ENCODE results near the gene DLG5.

DLG5 gene

DNA sequence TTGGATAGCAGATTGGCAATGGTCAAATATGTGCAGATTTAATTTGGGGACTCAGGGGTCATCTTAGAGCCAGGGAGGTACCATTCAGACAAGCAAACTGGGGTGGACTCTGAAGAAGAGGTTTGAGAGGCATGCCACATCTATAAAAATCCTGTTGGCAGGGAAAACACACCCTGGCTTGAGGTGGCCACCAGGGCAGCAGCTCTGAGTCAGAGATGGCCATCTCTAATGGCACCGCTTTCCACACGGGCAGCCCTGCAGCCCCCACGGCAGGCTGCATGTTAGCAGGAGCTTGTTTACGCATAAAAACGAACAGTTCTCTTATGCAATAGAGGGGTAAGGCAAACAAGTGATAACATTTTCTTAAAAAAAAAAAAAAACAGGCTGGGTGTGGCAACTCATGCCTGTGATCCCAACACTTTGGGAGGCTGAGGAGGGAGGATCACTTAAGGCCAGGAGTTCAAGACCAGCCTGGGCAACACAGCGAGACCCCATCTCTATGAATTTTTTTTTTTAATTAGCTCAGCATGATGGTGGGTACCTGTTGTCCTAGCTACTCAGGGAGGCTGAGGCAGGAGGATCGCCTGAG is 14.9 kb downstream of the DLG5 start:
- no peak for DNase-seq

DNA sequence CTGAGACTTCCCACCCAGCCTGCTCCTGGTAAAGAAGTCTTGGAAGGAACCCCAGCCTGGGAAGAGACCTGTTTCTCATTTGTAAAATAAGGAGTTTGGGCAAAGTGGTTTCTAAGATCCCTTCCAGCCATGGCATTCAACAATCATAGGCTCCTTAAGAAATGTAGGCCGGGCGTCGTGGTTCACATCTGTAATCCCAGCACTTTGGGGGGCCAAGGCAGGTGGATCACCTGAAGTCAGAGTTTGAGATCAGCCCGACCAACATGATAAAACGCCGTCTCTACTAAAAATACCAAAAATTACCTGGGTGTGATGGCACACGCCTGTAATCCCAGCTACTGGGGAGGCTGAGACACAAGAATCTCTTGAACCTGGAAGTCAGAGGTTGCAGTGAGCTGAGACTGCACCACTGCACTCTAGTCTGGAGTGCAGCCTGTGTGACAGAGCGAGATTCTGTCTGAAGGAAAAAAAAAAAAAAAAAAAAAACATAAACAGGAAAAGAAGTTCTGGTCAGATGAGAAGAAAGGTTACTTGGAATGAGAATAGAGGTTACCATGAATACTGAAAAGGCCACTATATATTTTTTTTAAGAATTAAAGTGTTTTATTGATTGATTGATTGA is 15.9 kb downstream of the DLG5 start:
- no peak for DNase-seq

GRCh38 chr10:77909749-77910375 is 16.7 kb downstream of the DLG5 start:
- no peak for DNase-seq

DNA sequence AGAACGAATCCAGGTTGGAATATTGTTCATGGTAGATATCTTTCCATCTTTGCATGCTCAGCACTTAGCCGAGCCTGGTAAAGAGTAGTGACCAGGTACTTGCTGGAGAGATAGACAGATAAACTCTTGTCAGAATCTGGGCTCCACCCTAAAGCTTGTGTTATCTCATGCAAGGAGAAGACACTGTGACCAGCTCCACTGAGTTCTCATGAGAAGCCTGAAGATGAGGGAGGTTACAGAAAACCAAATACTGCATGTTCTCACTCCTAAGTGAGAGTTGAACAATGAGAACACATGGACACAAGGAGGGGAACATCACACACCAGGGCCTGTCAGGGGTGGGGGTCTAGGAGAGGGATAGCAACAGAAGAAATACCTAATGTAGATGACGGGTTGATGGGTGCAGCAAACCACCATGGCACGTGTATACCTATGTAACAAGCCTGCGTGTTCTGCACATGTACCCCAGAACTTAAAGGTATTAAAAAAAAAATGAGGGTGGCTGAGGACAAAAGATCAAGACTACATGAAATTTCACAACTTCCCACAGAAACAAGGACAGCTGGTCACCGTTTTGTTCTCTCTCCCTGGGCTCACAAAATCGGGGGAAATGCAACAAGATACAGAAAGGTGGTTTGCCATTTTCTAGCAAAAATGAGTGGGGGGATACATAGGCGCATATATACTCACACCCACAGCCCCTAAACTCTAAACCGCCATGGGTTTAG is 17.4 kb downstream of the DLG5 start:
- DNase-seq: no peak

DNA sequence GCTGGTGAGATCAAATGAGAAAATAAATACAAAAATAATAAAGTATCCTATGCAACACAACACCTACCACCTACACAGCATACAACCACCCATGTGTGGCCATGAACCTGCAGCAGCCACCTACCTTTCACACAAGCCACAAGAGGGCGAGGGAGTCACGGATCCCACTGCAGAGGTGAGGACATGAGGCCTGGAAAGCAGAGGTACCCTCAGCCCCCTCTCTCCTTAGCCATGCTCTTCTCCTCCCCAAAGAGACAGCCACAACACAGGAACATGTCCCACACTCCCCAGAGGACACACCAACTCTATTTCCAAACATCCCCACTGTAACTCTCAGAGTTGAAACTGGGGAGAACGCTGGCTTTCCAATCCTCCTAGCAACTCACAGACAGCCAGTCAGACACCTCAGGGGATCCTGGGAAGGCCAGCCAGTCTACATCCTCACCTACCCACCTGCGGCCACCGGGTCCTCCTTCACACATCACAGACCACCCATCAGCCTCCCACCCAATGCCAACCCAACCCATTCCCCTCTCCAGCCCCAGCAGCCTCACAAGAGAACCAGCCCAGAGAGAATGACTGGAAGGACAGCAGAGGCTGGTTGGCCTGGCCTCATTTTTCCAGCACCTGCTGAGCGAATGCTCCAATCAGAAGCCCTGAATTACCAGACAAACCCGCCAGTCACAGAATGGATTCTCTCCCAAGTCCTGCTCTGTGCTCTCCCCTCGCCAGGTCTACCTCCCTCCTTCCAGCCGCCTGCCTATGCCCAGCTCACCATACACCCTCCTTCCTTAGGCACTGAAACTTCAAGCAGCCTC is 18.4 kb downstream of the DLG5 start:
- DNase-seq: no peak

GRCh38 chr10:77907462-77907861 is 19.1 kb downstream of the DLG5 start:
- DNase-seq: no peak

GRCh38 chr10:77906951-77907421 is 19.6 kb downstream of the DLG5 start:
- no peak for DNase-seq

- DNase-seq: no peak
Measured at GRCh38 chr10:77905781-77906180, 20.8 kb downstream of the DLG5 start.

GRCh38 chr10:77905086-77905748 is 21.3 kb downstream of the DLG5 start:
- DNase-seq: no peak

DNA sequence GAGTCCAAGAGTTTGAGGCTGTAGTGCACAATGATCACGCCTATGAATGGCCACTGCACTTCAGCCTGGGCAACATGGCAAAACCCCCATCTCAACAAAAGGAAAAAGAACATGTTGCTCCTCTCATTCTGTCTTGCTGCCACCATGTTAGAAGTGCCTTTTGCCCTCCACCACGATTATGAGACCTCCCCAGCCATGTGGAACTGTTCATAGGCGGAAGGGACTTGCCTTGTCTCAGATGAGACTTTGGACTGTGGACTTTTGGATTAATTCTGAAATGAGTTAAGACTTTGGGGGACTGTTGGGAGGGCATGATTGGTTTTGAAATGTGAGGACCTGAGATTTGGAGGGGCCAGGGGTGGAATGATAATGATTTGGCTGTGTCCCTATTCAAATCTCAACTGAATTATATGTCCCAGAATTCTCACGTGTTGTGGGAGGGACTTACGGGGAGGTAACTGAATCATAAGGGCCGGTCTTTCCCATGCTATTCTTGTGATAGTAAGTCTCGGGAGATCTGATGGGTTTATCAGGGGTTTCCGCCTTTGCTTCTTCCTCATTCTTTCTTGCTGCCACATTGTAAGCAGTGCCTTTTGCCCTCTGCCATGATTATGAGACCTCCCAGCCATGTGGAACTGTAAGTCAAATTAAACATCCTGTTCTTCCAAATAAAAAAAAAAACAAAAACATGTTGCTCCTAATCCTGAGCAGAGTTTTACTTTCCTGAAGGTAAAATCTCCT is 22.3 kb downstream of the DLG5 start:
- DNase-seq: no peak

DNA sequence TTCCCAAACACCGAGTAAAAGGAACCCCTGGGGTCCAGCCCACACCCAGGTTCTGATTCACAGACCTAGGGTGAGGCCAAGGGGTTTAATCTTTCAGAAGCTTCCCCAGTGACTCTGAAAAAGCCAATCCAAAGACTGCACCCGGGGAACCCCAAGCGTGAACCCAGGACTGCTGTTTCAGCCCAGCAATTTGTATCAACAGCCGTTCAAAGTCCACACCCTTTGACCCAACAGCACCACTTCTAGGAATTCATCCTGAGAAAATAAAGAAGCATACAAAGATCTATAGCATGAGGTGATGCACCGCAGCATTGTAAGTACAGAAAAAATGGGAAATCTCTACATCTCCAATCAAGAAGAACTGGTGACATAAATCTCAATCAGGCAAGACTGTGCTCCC is 24.4 kb downstream of the DLG5 start:
- no peak for DNase-seq

- DNase-seq: no peak
Measured at GRCh38 chr10:77901743-77902142, 24.8 kb downstream of the DLG5 start.

DNA sequence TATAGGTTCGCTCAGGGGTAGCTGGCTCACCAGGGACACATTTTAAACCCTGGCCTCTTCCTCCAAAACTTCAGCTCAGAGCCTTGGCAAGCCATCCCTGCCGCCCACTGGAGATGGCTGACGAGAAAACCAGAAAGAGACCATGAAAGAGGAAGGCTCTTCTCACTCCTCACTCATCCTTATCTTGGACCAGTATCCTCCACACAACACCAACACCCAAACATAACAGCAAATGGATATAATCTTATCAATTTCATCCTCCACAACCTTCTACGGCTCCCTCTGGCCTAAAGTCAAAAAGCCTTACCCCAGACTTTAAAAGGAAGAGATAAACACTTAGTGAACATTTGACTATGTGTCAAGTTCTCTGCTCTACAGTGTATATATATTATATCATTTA is 26.9 kb downstream of the DLG5 start:
- DNase-seq: no peak

DNA sequence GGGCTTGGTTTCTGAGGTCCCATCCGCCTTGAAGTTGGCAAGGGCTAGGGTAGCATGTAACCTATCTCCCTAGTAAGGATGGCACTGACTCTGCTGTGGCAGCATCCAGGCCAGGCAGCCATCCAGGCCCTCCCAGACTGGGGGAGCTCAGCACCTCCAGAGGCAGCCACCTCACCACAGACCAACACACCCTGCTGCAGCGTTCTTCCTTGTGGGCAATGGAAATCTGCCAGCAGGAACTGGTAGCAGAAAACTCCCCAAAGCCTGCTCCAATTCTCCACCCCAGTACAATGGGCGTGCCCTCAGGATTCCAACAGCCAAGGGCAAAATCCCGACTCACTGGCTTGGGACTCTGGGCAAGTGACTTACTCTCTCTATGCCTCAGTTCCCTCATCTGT is 27.5 kb downstream of the DLG5 start:
- no peak for DNase-seq

DNA sequence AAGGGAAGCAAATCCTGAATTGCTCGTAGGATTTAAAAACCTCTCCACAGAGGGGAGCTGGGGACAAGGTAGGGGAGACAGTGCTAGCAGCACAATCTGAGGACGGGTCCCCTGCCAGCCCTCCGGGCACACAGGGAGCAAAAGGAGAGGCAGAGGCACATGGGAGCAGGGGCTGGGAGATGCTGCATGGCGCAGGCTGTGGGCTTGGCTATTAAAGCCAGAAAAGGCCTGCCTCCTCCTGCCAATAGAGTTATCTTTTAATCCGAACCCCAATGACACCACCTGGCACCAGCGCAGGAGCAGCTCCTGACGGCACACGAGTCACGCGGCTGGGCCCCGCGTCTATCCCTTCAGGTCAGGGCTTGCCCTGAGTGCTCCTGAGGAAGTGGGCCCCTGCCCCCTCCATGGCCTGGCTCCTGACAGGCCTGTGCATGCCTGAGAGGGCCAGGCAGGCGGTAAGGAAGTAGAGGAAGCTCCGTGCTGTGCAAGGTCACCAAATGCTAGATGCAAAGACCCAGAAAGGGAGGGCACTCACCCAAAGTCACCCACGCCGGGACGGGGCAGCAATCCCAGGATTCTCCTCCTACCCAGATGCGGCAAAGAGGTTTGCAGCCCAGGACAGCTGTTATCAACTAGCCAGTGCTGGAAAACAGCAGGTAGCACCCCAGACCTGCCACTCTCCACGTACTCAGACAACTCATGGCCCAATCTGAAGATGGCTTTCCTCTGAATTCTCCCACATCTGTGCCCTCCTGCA is 28.1 kb downstream of the DLG5 start:
- DNase-seq: no peak

DNA sequence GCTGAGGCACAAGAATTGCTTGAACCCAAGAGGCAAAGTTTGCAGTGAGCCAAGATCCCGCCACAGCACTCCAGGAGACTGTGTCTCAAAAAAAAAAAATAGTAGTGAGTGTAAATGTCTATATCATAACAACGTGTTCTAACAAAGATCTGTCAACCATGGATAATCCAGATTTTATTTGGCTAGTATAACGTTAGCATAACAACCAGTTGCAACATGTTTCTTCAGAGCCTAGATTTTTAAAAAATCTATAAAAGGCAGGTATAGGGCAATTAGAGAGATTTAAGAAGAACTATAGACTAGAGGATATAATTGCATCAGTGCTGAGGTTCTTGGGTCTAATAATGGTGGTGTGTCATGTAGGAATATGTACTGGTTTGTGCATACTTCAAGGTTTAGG is 30.5 kb downstream of the DLG5 start:
- DNase-seq: no peak

DNA sequence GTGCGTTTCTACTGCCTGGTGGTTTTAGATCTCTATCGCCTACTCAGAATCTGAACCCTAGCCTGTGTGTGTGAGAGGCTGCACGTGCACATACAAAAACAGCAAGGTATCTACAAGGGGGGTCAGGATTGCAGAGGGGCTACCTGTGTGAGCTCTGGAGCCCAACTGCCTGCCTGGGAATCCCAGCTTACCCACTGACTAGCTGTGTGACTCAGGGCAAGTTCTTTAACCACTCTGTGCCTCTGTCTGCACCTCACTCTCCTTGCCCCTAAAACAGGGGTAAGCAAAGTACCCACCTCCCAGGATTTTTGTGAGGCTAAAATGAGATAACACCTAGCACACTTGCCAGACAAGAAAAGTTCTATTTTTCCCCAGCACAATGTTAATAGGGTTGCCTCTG is 32.5 kb downstream of the DLG5 start:
- no peak for DNase-seq

DNA sequence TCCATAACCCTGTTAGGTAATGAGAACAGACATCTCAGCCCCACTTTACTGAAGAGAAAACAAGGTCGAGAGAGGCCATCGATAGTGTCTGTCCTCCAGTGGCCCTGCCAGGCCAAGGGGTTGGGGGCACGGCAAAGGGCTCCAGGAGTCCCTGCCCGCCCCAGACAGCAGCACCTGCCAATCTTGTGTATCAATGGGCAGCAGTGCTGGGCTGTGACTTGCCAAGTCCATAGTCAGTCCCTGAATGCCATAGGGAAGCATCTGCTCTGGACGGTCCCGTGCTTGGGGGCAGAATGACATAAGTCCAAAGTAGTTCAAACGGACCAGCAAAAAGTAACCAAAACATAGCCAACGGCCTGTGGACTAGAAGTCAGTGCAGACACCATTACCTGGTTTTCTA is 33.2 kb downstream of the DLG5 start:
- no peak for DNase-seq

DNA sequence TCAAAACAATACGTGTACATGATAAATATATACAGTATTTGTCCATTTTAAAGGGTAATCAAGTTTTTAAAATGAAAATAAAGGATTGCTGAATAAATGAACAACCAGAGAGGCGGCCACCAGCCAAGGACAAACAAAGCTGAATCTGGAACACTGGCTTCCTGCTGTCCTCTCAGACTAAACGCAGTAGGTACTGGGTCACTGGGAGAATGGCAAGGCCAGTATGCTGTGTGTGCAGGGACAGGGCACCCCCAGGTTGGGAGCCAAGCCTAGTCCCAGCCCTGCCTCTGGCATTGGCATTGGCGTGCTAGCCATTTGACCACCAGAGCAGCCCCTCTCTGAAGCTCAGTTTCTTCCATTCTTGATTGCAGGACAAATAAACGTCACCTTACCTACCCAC is 33.8 kb downstream of the DLG5 start:
- no peak for DNase-seq

GRCh38 chr10:77892021-77892739 is 34.4 kb downstream of the DLG5 start:
- DNase-seq: no peak

All from NCI-H446 treated with DMSO at 0.1 percent for 48 hours (cell line).